Medulla oblongata (tissue), 1 donor: ENCODE data around the gene HOMER3.

Experiments used
- DNase-seq: peaks from one replicate; pipeline ENCODE4 v3.0.0-alpha.2; 2015; ENCODE audit errors: extremely low spot score

HOMER3 gene

DNA sequence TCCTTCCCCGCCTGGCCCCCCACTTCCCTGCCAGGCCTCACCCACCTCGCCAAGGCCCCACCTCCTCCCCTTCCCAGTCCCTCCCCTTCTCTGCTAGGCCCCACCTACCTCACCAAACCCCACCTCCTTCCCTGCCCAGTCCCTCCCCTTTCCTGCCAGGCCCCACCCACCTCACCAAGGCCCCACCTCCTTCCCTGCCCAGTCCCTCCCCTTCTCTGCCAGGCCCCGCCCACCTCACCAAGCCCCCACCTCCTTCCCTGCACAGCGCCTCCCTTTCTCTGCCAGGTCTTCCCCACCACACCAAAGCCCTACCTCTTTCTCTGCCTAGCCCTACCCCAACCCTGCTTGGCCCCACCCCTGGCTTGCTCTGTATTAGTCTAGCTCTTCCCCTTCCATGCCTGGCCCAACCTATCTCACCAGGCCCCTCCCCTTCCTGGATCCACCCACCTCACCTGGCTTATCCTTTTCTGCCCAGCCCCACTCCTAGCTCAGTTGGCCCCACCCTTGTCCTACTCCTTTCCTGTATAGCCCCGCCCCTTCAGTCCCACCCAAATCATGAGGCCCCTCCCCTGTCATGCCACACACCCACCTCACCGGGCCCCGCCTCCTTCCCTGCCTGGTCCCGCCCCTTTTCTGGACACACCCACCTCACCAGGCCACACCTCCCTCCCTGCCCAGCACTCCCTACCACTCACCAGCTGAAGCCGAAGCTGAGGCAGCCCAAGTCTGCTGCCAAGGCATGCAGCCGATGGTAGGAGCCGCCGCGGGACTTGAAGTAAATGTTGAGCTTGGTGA is 61.2 kb downstream of the HOMER3 start:
- DNase-seq, result no peak
